HFF-Myc (cell line): Measurements from ENCODE around the gene QPRT.
"Not testable (repeated sequence)": the region's sequence is repeated elsewhere in the genome, so short reads cannot be mapped to it uniquely, and the experiment has no call there.

Experiments used
- DNase-seq: peaks from one replicate; pipeline ENCODE4 v3.0.0-alpha.2; 2011; ENCODE audit warnings: low read depth; ENCODE audit errors: extremely low read depth
- H3K4me3 ChIP-seq: replicated peaks from 2 replicates; pipeline ENCODE4 v1.5.1; 2011; ENCODE audit warnings: low read depth, mild to moderate bottlenecking, control low read depth, low read length
- CTCF ChIP-seq: IDR thresholded peaks from 2 replicates; pipeline ENCODE4 v1.5.1; 2012; ENCODE audit warnings: mild to moderate bottlenecking, low read depth, low read length, control low read depth; ENCODE audit errors: missing control alignments

Gene QPRT

GRCh38 chr16:29653471-29653870 lies 25.5 kb upstream of the QPRT start:
- no peak for TF ChIP-seq CTCF
- no peak overlapping the region for H3K4me3 ChIP-seq

GRCh38 chr16:29653890-29654289 lies 25.1 kb upstream of the QPRT start:
- not testable (repeated sequence) for H3K4me3 ChIP-seq, DNase-seq

More at GRCh38 chr16:29653471-29653870, 25.5 kb upstream of the QPRT start:
- DNase-seq: no peak

GRCh38 chr16:29656688-29657523 lies 22.1 kb upstream of the QPRT start:
- DNase-seq: no peak
- no peak for TF ChIP-seq CTCF
- H3K4me3 ChIP-seq: no peak overlapping the region

- DNase-seq: no peak
Observed at GRCh38 chr16:29658705-29659104, 20.3 kb upstream of the QPRT start.

GRCh38 chr16:29662000-29662728 lies 16.8 kb upstream of the QPRT start:
- DNase-seq: no peak
- TF ChIP-seq CTCF: no peak
- no peak overlapping the region for H3K4me3 ChIP-seq

More at GRCh38 chr16:29658705-29659104, 20.3 kb upstream of the QPRT start:
- no peak overlapping the region for H3K4me3 ChIP-seq
- no peak for TF ChIP-seq CTCF

GRCh38 chr16:29662729-29663015 lies 16.3 kb upstream of the QPRT start:
- TF ChIP-seq CTCF: no peak
- no peak for DNase-seq
- no peak overlapping the region for H3K4me3 ChIP-seq

- no peak for TF ChIP-seq CTCF
Observed at GRCh38 chr16:29663016-29663806, 15.8 kb upstream of the QPRT start, which contains the start of gene SPN. Gene SPN, plus strand, starts transcription at chr16:29663247. Its CDS starts 482 bp downstream, at chr16:29663729.

More at GRCh38 chr16:29663016-29663806, 15.8 kb upstream of the QPRT start, which contains the start of gene SPN:
- no peak for DNase-seq
- H3K4me3 ChIP-seq: no peak within 1 kb of the TSS
